ENCODE results near the gene ZNF750.
"Not testable (repeated sequence)": the region's sequence is repeated elsewhere in the genome, so short reads cannot be mapped to it uniquely, and the experiment has no call there.

The ZNF750 gene

DNA sequence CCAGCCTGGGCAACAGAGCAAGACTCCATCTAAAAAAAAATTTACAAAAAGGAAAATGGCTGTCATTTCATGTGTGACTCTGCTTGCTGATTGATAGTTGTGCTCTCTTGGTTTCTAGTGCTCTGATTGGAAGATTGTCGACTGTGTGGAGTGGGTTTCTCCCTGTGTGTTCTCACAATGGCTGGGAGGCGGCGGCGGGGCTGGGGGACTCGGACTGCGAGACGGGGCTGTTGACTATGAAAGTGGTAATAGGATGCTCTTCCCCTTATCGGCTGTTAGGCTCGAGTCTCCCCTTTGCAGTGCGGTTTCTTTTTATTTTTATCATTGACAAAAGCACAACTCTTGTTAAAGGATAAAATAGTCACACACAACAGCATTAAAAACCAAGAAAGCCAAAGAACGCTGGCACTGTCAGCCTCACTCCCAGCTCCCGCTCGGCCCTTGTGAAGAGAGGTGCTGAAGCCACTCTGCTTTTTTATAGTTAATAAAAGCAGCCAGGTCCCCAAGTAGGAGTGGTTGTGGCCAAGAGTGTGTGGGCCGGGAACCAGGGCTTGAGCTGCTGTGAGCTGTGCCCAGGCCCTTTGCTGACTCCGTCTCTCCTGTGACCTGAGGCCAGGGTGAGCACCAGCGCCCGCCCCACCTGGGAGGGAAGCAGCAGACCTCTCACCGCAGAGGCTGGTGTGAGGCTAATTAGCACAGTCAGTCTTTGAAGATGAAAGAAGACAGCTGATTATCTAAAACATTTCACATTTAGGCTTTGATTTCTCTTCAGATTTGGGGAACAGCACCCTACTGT lies 51.4 kb downstream of the ZNF750 start:
- Histone ChIP-seq H4K20me1 (peaks cover 5 to 88% (median 68%) of the 10 kb centered on the region in 11 experiments; a peak in 20 of 22 replicates), H3K9me3 (replicated peaks in 1 of 11) (no peaks in the 10 kb centered on the region), H3K4me2 (peak overlapping the region in 5 of 11 experiments; percentile 47 to 68 (median 62); a peak in 7 of 22 replicates), H3K27me3 (peaks cover 0 to 14% (median 0%) of the 10 kb centered on the region in 11 experiments; a peak in 5 of 22 replicates), H3K9ac (no peak overlapping the region), H3K4me1 (peaks cover 11 to 36% (median 26%) of the 10 kb centered on the region in 10 experiments; a peak in 19 of 20 replicates), H3K36me3 (peaks cover 13 to 59% (median 31%) of the 10 kb centered on the region in 11 experiments; a peak in 20 of 22 replicates), H3K27ac (no peak overlapping the region), H3K4me3 (no peak overlapping the region)
- TF ChIP-seq Cebpa-rat (IDR thresholded peaks at IDR 0.05), result no peak

- TF ChIP-seq Cebpa-rat (IDR thresholded peaks at IDR 0.05), result no peak
- H3K27ac ChIP-seq, result no peak overlapping the region
- H3K4me2 ChIP-seq, result peak overlapping the region in 10 of 11 experiments; percentile 3 to 68 (median 51); a peak in 17 of 22 replicates
- peaks cover 5 to 88% (median 67%) of the 10 kb centered on the region in 11 experiments; a peak in 20 of 22 replicates for H4K20me1 ChIP-seq
- peaks cover 0 to 5% (median 0%) of the 10 kb centered on the region in 11 experiments; a peak in 3 of 22 replicates for H3K9me3 ChIP-seq (replicated peaks in 1 of 11)
- H3K36me3 ChIP-seq, result peaks cover 14 to 66% (median 34%) of the 10 kb centered on the region in 11 experiments; a peak in 20 of 22 replicates
- H3K27me3 ChIP-seq, result peaks cover 0 to 14% (median 0%) of the 10 kb centered on the region in 11 experiments; a peak in 5 of 22 replicates
- H3K9ac ChIP-seq, result no peak overlapping the region
- no peak overlapping the region for H3K4me3 ChIP-seq
- H3K4me1 ChIP-seq, result peaks cover 19 to 47% (median 38%) of the 10 kb centered on the region in 10 experiments
Observed at GRCh38 chr17:82787081-82787848, 52.6 kb downstream of the ZNF750 start.

DNA sequence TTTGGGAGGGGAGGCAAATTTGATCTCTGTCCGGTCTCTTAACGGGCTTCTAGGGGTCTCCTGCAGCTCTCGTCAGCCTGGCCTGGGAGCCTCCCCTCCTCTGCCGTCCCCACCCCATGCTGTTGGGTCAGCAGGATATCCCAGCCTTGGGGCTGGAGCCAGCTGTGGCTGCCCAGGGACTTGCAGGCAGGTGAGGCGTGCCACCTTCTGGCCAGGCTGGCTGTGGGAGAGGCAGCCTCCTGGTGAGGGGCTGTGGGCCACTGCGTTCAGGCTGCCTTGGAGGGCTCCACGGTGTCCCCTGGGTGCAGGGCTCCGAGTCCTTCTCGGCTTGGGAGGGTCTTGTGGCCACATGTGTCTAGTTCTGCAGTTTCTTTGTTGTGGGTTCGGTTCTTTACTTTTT lies 53.4 kb downstream of the ZNF750 start:
- TF ChIP-seq Cebpa-rat (IDR thresholded peaks at IDR 0.05), result no peak
- H3K4me2 ChIP-seq, result peak overlapping the region in 10 of 11 experiments; percentile 17 to 81 (median 58); a peak in 19 of 22 replicates
- H3K36me3 ChIP-seq, result peaks cover 14 to 67% (median 33%) of the 10 kb centered on the region in 11 experiments; a peak in 20 of 22 replicates
- peaks cover 0 to 14% (median 0%) of the 10 kb centered on the region in 11 experiments; a peak in 5 of 22 replicates for H3K27me3 ChIP-seq
- H3K9me3 ChIP-seq (replicated peaks in 1 of 11), result peaks cover 0 to 7% (median 0%) of the 10 kb centered on the region in 11 experiments; a peak in 3 of 22 replicates
- H3K4me1 ChIP-seq, result peaks cover 26 to 56% (median 46%) of the 10 kb centered on the region in 10 experiments
- H3K4me3 ChIP-seq, result no peak overlapping the region
- no peak overlapping the region for H3K27ac ChIP-seq
- 0 out of 22 replicates have a peak overlapping the region, but pooled peaks of 2 of the 11 experiments have one; percentile 1 to 21 for H3K9ac ChIP-seq
- H4K20me1 ChIP-seq, result peaks cover 5 to 90% (median 67%) of the 10 kb centered on the region in 11 experiments; a peak in 20 of 22 replicates

DNA sequence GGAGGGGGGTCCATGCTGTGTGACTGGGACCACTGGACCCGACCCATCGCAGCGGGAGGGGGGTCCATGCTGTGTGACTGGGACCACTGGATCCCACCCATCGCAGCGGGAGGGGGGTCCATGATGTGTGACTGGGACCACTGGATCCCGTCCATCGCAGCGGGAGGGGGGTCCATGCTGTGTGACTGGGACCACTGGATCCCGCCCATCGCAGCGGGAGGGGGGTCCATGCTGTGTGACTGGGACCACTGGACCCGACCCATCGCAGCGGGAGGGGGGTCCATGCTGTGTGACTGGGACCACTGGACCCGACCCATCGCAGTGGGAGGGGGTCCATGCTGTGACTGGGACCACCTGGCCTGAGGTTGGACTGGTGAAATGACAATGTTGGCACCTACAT lies 54.2 kb downstream of the ZNF750 start:
- H3K4me1 ChIP-seq, result peaks cover 32 to 64% (median 53%) of the 10 kb centered on the region in 10 experiments
- H3K36me3 ChIP-seq, result peaks cover 11 to 59% (median 28%) of the 10 kb centered on the region in 11 experiments; a peak in 20 of 22 replicates
- peaks cover 5 to 88% (median 64%) of the 10 kb centered on the region in 11 experiments; a peak in 20 of 22 replicates for H4K20me1 ChIP-seq
- not testable (repeated sequence) for H3K27ac ChIP-seq; H3K9ac ChIP-seq; H3K9me3 ChIP-seq (replicated peaks in 1 of 11); H3K4me3 ChIP-seq
- H3K4me2 ChIP-seq, result peak overlapping the region in 9 of 11 experiments; percentile 26 to 81 (median 59); a peak in 13 of 22 replicates
- H3K27me3 ChIP-seq, result peaks cover 0 to 14% (median 0%) of the 10 kb centered on the region in 11 experiments; a peak in 5 of 22 replicates

DNA sequence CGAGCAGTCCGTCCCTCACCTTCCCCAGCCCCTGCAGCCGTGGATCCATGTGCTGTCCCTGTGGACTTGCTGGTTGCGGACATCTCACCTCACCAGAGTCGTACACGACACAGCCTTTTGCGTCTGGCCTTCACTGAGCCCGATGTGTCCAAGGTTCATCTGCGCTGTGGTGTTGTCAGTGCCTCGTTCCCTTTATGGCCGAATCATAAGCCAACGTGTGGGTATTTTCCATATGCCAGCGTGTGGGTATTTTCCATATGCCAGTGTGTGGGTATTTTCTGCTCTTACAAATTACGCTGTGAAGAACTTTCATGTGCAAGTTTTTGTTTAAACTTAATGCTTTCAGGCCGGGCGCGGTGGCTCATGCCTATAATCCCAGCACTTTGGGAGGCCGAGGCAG lies 56.3 kb downstream of the ZNF750 start:
- TF ChIP-seq Cebpa-rat (IDR thresholded peaks at IDR 0.05), result no peak
- H3K36me3 ChIP-seq, result peaks cover 6 to 39% (median 22%) of the 10 kb centered on the region in 11 experiments; a peak in 19 of 22 replicates

GRCh38 chr17:82782657-82783207 lies 57.1 kb downstream of the ZNF750 start:
- Histone ChIP-seq H3K36me3 (peaks cover 6 to 38% (median 22%) of the 10 kb centered on the region in 11 experiments; a peak in 19 of 22 replicates), H3K4me2 (peak overlapping the region; percentile 67 to 89 (median 79)), H4K20me1 (peaks cover 5 to 85% (median 62%) of the 10 kb centered on the region in 11 experiments; a peak in 20 of 22 replicates), H3K9me3 (replicated peaks in 1 of 11) (peaks cover 0 to 7% (median 0%) of the 10 kb centered on the region in 11 experiments; a peak in 3 of 22 replicates), H3K9ac (peak overlapping the region in 7 of 11 experiments; percentile 6 to 56 (median 26); a peak in 6 of 22 replicates), H3K4me1 (peaks cover 47 to 80% (median 76%) of the 10 kb centered on the region in 10 experiments), H3K4me3 (peak overlapping the region in 3 of 10 experiments; percentile 1 to 16 (median 9); a peak in 2 of 20 replicates), H3K27me3 (peaks cover 0 to 14% (median 0%) of the 10 kb centered on the region in 11 experiments; a peak in 5 of 22 replicates), H3K27ac (peak overlapping the region in 6 of 11 experiments; percentile 0 to 44 (median 27); a peak in 8 of 22 replicates)
- no peak for TF ChIP-seq Cebpa-rat (IDR thresholded peaks at IDR 0.05)

More for the DNA sequence above, 56.3 kb downstream of the ZNF750 start:
- H3K9ac ChIP-seq, result no peak overlapping the region
- peaks cover 0 to 7% (median 0%) of the 10 kb centered on the region in 11 experiments; a peak in 3 of 22 replicates for H3K9me3 ChIP-seq (replicated peaks in 1 of 11)
- H3K4me1 ChIP-seq, result peaks cover 47 to 80% (median 74%) of the 10 kb centered on the region in 10 experiments
- H3K27me3 ChIP-seq, result peaks cover 0 to 14% (median 0%) of the 10 kb centered on the region in 11 experiments; a peak in 5 of 22 replicates
- no peak overlapping the region for H3K27ac ChIP-seq
- peak overlapping the region in 5 of 11 experiments; percentile 67 to 89 (median 78); a peak in 7 of 22 replicates for H3K4me2 ChIP-seq
- no peak overlapping the region for H3K4me3 ChIP-seq
- H4K20me1 ChIP-seq, result peaks cover 5 to 87% (median 65%) of the 10 kb centered on the region in 11 experiments; a peak in 20 of 22 replicates

DNA sequence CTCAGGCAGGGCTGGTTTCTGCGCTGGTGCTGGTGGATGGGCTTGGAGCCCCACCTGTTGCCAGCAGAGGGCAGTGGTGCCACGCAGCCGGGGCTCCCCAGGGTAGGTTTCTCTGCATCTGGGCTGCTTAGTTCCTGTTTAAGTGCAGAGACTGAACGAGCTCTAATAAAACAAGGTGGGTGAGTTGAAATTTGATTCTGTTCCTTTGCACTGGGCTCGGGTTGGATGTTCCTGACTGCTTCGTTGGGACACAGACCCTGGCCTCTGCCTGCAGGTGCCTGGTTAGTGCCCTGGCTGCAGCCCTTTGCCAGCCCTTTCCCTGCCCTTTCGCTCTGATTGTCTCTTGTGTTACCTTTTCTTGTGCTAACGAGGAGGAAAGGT lies 57.9 kb downstream of the ZNF750 start:
- Histone ChIP-seq H3K36me3 (peaks cover 6 to 38% (median 22%) of the 10 kb centered on the region in 11 experiments; a peak in 19 of 22 replicates), H3K27me3 (peaks cover 0 to 13% (median 0%) of the 10 kb centered on the region in 11 experiments; a peak in 4 of 22 replicates), H3K4me1 (peaks cover 49 to 80% (median 75%) of the 10 kb centered on the region in 10 experiments), H3K4me3 (peak overlapping the region in 3 of 10 experiments; percentile 1 to 16 (median 9); a peak in 2 of 20 replicates), H3K9me3 (replicated peaks in 1 of 11) (peaks cover 0 to 7% (median 0%) of the 10 kb centered on the region in 11 experiments; a peak in 3 of 22 replicates), H3K27ac (peak overlapping the region in 5 of 11 experiments; percentile 0 to 44 (median 24); a peak in 6 of 22 replicates), H4K20me1 (peaks cover 0 to 83% (median 61%) of the 10 kb centered on the region in 11 experiments; a peak in 18 of 22 replicates), H3K9ac (peak overlapping the region in 8 of 11 experiments; percentile 6 to 56 (median 24); a peak in 10 of 22 replicates), H3K4me2 (peak overlapping the region; percentile 67 to 89 (median 79))
- no peak for TF ChIP-seq Cebpa-rat (IDR thresholded peaks at IDR 0.05)

All from BLaER1 treated with 17β-estradiol and CSF1 and Interleukin-3, amounts not matched to agents 10 nM and 100 nM (cell line).